RPMI8226 (cell line): ENCODE measurements around the gene TNFRSF12A.
"Not testable (repeated sequence)": the region's sequence is repeated elsewhere in the genome, so short reads cannot be mapped to it uniquely, and the experiment has no call there.

Experiments
- DNase-seq: peaks from one replicate; pipeline ENCODE4 v3.0.0-alpha.2; 2015

TNFRSF12A gene

GRCh38 chr16:3051494-3051893, 31.3 kb downstream of the TNFRSF12A start:
- no peak for DNase-seq

GRCh38 chr16:3052571-3053329, 32.6 kb downstream of the TNFRSF12A start:
- not testable (repeated sequence) for DNase-seq

- not testable (repeated sequence) for DNase-seq
Observed at GRCh38 chr16:3053330-3053710, 33.2 kb downstream of the TNFRSF12A start.

GRCh38 chr16:3054965-3055733, 35.0 kb downstream of the TNFRSF12A start:
- DNase-seq, result peak; percentile 34

- DNase-seq, result not testable (repeated sequence)
Observed at GRCh38 chr16:3055734-3056115, 35.6 kb downstream of the TNFRSF12A start.

GRCh38 chr16:3056336-3057180, 36.4 kb downstream of the TNFRSF12A start:
- no peak for DNase-seq

- DNase-seq, result no peak
Observed at GRCh38 chr16:3057181-3058138, 37.3 kb downstream of the TNFRSF12A start.

GRCh38 chr16:3058139-3059030, 38.2 kb downstream of the TNFRSF12A start:
- DNase-seq, result peak; percentile 66

- DNase-seq, result peak; percentile 92
Observed at GRCh38 chr16:3059041-3059722, 39.0 kb downstream of the TNFRSF12A start.

GRCh38 chr16:3059723-3060242, 39.6 kb downstream of the TNFRSF12A start:
- DNase-seq, result no peak

GRCh38 chr16:3060339-3061127, 40.4 kb downstream of the TNFRSF12A start:
- no peak for DNase-seq

- no peak for DNase-seq
Observed at GRCh38 chr16:3062553-3062952, 42.4 kb downstream of the TNFRSF12A start.

- no peak for DNase-seq
Observed at GRCh38 chr16:3063625-3064386, 43.6 kb downstream of the TNFRSF12A start.

- peak; percentile 32 for DNase-seq
Observed at GRCh38 chr16:3065069-3065741, 45.0 kb downstream of the TNFRSF12A start, which contains the start of gene IL32. Gene IL32 (plus strand): TSS chr16:3065640. CDS start chr16:3065812, 172 bp downstream.

GRCh38 chr16:3065742-3066439, 45.7 kb downstream of the TNFRSF12A start:
- no peak for DNase-seq

GRCh38 chr16:3066440-3066748, 46.2 kb downstream of the TNFRSF12A start:
- DNase-seq, result no peak

- DNase-seq, result no peak
Observed at GRCh38 chr16:3068487-3068886, 48.3 kb downstream of the TNFRSF12A start.
